Fibroblast of mammary gland (primary cell): ENCODE data around the gene CFAP52.

Source experiments
- DNase-seq: peaks from one replicate; pipeline ENCODE4 v3.0.0-alpha.2; 2010; ENCODE audit warnings: low read depth
- H3K4me3 ChIP-seq: 2 replicates; pipeline ENCODE4 v1.5.1; 2011; ENCODE audit warnings: low read depth, mild to moderate bottlenecking, low read length, moderate library complexity; ENCODE audit not compliant: control insufficient read depth
- CTCF ChIP-seq: conservative IDR thresholded peaks from 2 replicates; pipeline ENCODE4 v1.5.1; 2011; ENCODE audit warnings: low read depth, low read length, inconsistent platforms; ENCODE audit not compliant: control insufficient read depth, insufficient read depth

CFAP52 gene

GRCh38 chr17:9671559-9671958 is 95.1 kb downstream of the CFAP52 start:
- TF ChIP-seq CTCF, result no peak
- no peak for DNase-seq
- no peak overlapping the region for H3K4me3 ChIP-seq

GRCh38 chr17:9672266-9672665 is 95.8 kb downstream of the CFAP52 start:
- H3K4me3 ChIP-seq, result no peak overlapping the region
- no peak for DNase-seq
- TF ChIP-seq CTCF, result no peak

GRCh38 chr17:9672691-9673090 is 96.2 kb downstream of the CFAP52 start:
- no peak for TF ChIP-seq CTCF
- H3K4me3 ChIP-seq, result no peak overlapping the region
- DNase-seq, result no peak

GRCh38 chr17:9676084-9676483 is 99.6 kb downstream of the CFAP52 start:
- TF ChIP-seq CTCF, result peak; percentile 18
- no peak for DNase-seq
- H3K4me3 ChIP-seq, result no peak overlapping the region

GRCh38 chr17:9676820-9677310 is 100.4 kb downstream of the CFAP52 start:
- peak; percentile 89 for DNase-seq
- no peak for TF ChIP-seq CTCF
- no peak overlapping the region for H3K4me3 ChIP-seq

- H3K4me3 ChIP-seq, result no peak overlapping the region
- no peak for TF ChIP-seq CTCF
- no peak for DNase-seq
Observed at GRCh38 chr17:9677411-9677810, 101.0 kb downstream of the CFAP52 start.

- no peak for TF ChIP-seq CTCF
- no peak for DNase-seq
- no peak overlapping the region for H3K4me3 ChIP-seq
Observed at GRCh38 chr17:9677896-9678295, 101.5 kb downstream of the CFAP52 start.
